GM19452 (cell line): ENCODE results near the gene PDXK.
A peak's percentile ranks its signal among the peaks of the same experiment; 100 is the strongest.

Experiments used
- ATAC-seq: cut with Tn5 transposase; IDR thresholded peaks from one replicate; pipeline ENCODE4 v1.9.1; 2021; ENCODE audit not compliant: unreplicated experiment

The PDXK gene

DNA sequence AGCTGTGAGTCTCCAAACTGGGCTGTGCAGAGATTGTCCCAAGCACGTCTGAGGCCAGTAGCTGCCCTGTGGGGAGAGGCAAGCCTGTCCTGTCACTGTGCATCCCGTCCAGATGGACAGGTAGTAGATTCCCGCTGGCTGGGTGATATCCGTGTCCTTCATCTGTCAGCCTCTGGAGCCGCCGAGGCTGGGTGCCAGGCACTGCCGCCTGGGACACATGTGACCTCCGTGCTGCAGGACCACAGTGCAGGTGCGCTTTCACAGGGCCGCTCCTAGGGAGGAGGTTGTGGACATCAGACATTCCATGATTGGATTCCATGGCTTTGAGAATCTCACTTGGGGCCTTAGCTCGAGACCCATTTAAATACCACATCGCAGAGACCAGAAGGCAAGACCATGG, 4.7 kb downstream of the PDXK start:
- ATAC-seq: no peak

DNA sequence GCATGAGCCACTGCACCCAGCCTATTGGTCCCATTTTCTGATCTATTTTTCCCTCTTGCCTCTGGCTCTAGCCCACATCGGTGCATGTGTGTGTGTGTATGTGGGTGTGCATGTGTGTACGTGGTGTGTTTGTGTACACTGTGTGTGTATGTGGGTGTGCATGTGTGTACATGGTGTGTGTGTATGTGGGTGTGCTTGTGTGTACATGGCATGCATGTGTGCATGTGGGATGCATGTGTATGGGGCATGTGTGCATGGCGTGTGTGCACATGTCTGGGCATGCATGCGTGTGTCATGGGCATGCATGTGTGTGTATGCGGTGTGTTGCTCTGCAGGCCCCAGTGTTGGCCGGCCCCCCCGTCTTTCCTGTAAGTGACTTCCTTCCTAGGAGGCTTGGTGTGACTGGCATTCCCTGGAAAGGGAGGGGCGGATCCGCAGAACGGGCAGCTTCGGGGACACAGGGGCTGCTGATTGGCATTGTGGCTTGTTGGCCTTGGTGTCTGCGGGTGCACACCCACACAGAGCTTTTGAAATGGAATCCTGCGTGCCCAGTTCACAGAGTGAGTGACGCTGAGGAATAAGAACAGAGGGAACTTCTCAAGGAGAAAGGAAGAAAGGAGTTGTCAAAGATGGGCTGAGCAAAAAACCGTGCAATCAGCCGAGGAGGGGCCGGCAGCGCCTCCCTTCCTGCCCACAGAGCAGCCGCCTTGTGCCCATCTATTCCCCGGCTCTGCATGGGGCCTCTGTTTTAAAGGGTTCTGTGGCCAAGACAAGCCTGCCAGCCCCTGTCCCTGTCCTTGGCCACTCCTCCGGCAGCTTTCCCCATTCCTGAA, 8.0 kb downstream of the PDXK start:
- ATAC-seq: no peak

DNA sequence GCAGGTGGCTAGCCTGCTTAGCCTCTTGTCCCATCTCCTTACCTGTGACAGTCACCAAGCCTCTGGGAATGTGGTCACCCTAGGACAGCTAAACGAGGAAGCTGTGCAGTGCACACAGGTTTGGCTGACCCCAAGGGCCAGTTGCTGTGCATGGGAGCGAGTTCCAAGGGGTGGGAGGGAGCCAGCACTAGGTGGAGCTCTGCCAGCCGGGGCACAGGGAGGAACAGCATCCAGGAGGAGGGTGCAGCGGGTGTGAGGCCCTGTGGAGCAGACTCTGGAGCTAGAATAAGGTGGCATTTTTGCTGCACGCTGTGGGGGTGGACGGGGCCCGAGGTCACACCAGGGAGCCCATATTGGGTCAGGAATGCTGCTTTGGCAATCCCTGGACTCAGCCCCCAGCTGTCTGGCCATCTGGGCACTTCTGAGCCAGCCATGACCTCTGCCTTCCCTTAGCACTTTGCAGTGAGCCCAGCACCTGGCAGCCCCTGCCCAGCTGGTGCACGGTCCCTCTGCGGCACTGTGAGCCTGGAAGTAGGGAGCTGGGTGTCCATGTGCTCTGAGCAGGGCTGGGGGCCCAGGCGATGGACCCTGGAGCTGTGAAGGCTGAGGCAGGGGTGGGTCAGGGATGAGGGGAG, 8.7 kb downstream of the PDXK start:
- no peak for ATAC-seq

DNA sequence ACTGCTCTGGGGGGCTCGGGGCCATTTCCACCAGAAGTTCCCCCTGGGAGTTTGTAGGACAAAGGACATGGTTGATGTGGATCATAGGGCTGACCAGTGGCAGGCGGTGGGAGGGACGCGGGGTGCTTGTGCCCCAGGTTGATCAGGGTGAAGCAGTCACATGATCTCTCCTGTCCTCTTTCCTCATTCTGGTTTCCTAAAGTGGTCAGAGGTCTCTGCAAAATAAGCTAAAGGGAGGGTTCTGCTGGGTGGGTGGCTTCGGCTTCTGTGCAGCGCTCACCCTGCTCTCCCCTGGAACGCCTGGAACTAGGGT, 9.2 kb downstream of the PDXK start:
- peak; percentile 18 for ATAC-seq

DNA sequence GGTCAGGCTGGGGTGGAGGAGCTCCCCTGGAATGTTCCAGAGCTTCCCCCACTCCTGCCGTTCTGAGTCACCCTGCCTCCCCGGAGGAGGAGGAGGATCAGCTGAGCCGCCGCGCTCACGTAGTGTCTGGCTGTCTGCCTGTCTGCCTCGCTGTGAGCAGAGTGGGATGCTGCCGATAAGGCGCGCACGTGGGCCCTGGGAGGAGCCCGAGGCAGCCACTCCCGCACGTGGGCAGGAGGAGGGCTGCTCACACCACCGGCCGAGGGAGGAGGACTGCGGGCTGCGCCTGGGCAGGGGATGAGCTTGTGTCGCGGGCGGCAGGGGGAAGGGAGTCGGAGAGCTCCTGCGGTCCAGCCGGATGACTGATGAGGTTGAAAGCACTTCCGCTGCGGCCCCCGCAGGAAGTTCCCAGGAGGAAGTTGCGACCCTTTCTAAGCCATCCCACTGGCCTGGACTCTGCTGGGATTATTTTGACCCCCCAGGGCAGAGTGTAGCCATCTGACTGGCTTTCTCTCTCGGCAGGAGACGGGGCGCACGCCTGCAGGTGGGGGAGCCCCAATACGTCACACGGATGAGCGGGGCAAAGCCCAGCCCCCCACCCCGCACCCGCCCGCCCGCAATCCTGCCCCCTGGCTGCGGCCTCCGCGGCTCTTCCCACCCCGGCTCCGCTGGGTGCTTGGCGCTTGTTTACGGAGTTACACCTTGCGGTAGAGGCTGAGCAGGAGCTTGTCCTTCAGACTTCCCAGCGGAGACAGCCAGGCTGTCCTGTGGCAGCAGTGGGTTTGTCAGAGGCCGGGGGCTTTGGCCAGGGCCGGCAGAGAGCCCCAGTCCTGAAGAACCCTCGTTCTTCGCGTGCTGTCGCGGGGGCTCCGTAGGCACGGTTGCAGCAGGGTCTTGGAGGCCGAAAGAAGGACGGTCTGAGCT, 9.8 kb downstream of the PDXK start:
- ATAC-seq: peak; percentile 73

DNA sequence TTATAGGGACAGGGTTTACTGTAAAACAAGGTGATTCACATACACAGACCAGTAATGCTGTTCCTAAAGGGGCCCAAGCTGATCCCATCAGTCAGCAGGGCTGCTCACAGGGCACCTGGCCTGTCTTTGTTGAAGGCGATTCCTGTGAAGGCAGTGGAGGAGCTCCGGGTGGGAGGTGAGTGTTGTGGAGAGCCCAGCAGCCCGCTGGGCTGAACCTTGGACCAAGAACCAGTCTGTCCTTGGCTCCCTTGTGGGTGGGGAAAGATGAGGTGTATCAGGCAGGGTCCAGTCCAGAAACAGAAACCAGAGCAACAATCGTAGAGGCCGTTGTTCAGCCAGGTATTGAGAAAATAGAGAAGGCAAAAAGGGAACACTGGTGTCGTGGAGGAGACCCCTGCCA, 12.5 kb downstream of the PDXK start:
- ATAC-seq: no peak

DNA sequence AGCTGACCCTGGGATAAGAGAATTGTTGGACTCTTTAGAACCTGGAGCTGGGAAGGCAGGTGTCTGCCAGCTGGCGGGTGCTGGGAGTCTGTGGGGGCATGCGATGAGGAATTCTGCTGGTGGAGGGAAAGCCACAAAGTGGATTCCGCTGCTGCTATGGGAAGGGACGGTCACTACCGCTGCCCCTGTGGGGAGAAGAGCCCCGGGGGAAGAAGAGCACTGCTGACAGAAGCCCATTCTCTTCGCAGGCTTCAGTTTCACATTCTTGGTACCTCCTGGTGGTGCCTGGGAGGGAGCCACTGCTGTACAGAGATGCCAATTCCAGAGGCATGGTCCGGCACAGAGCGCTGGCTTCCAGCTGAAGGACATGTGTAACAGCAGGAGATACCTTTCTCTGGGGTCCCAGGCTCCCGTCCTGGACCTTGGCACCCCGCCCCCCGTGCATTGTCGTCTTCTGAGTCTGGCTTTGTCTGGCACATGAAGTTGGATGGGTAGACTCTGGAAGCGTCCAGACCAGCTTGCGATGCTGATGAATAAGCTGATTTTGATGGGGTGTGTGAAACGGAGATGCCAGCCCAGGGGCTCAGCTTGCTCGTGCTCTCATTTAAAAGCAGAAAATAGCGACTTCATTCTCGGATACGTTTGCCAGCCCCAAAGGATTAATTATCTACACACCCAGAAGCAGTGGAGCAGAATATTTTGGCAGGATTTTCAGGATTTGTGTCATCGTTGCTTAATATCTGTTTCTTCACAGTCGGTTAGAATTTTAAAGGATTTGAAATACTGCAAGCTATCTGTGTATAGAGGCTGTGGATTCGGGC, 13.2 kb downstream of the PDXK start:
- no peak for ATAC-seq

DNA sequence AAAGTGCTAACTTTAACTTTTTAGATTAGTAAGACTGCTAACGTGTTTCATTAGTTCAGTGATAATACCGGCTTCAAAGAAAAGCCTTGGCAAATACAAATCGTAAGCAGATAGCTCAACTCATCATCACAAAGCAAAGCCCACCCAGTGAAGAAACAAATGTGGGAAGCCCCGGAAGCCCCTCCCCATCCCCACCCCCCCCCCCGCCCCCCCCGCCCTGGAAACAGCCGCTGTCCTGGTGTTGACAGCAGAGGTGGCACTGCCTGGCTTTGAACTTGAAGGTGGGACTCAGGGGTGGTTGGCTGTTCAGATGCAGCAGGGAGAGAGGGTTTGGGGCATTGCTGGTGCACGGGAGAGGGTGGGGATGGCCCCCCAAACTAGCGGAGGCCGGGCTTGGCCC, 14.1 kb downstream of the PDXK start:
- no peak for ATAC-seq

DNA sequence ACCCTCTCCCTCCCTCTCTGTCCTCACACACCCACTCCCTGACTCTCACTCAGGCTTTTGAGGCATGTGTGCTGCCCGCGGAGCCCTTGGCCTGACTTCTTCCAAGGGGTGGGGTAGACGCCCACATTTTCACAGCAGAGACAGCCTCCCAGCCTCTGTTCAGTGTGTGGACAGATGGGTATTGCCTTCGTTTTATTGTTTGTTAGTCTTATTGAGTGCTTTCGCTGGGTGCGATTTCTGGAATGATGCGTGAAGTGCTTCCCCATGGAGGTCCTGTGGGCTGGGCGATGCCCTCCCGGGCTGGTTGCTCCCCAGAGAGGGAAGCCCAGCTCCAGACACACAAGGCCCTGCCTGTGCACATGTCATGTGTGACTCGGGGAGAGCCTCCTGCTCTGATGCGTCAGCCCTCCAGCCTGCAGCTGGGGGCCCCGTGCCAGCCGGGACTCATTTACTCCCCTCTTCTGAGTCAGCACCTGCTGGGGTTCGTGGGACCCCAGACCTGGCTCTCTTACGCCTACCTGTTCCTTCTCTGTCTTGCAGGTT, 14.7 kb downstream of the PDXK start:
- ATAC-seq: no peak

DNA sequence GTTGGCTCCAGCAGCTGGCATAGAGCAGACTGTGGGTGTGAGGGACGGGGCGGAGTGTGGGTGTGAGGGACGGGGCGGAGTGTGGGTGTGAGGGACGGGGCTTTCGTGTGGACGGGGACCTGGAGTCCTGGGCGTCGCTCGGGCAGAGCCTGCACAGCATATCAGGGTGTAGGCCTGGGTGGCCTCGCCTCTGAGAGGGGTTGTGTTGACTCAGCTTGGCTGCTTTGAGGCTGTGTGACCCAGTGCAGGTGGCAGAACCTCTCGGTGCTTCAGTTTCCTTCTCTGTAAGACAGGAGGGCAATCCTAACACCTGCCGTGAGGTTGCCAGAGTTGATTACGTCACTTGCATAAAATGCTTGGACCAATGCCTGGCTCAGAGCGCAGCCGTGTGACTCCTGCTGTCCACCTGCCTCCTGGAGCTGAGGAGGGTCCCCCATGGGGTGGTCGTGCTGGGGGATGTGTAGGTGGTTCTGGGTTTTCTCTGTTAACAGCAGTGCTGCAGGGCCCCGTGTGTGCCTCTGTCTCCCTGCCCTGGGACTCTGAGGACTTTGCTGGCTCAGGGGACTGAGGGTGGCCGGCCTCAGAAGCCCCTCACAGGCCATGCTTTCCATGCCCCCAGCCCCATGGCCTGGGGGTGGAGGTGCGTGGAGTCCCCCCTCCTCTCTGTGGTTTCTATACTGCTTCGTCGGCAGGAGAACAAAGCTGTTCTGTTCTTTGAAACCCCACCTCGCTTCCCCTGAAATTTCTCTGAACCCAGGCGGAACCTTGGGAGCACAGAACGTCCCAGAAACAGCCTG, 15.4 kb downstream of the PDXK start:
- ATAC-seq: no peak

DNA sequence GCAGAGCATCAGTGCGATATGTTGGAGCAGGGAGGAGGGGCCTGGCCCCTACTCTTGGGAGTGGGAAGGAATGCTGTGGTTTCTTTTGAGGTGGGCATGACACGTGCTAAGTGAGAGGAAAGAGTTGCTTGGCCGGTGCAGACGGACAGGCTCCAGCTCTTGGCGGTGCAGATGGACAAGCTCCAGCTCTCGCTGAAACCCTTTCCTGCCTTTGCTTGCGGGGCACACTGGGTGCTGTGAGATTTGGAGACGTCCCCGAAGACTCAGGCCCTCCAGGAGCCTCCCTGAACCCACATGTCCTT, 15.9 kb downstream of the PDXK start:
- no peak for ATAC-seq

DNA sequence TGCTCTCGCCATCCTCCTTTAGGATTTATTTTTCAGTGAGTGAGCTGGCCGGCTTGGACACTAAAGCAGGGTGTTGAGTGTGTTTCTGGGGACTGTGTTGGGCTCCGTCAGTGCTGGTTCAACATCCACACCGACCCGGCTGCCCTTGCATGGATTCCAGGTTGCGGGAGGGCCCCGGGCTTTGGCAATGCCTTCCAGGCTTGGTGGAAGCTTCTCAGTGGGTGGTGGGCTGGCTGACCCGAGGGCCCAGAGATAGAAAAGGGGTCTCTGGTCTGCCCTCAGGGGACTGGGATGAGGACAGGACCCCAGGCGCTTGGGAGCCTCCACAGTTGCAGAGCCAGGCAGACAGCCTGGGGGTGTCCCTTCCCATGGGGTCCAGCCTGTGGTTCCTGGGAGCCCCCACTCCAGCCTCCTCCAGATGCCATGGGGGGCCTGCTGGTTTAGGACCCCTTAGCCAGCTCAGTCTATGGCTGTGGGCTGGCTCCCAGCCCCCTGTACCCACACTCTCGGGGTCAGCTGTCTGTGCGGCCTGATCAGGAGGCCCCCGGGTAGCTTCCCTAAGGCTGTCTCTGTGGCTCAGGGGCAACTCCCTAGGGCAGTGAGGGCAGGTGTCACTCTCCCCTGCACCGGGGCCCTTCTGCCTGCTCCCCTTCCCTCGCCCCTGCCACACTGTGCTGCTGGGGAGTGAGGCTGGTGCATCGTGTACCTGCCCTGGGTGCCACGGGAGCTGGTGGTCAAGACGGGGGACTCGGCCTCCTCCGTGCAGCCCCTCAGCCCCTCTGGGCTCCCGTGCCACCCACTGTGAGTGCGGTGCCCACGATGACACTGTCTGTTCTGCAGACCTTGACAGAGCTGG, 16.5 kb downstream of the PDXK start:
- ATAC-seq: no peak

DNA sequence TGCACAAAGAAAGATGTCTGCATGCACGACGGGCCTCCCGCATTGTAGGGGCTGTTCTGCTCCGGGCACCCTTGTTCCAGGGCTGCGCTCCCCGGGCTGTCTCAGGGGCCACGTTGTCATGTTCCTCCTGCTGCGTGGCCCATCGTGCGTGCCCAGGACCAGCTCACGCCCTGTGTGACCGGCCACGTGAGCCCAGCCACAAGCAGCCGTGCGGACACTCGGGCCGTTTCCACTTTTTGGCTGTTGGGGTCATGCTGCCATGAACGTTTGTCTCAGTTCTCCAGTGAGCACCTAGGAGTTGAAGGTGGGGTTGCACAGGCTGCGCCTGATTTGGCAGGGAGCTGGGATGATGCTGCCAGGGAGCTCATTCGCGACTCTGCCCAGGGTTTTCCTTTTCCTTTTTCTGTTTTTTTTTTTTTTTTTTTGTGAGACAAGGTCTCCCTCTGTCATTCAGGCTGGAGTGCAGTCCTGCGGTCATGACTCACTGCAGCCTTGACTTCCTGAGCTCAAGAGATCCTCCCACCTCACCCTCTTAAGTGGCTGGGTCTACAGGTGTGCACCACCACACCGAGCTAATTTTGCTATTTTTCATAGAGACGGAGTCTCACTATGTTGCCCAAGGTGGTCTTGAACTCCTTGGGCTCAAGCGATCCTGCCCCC, 17.4 kb downstream of the PDXK start:
- no peak for ATAC-seq

DNA sequence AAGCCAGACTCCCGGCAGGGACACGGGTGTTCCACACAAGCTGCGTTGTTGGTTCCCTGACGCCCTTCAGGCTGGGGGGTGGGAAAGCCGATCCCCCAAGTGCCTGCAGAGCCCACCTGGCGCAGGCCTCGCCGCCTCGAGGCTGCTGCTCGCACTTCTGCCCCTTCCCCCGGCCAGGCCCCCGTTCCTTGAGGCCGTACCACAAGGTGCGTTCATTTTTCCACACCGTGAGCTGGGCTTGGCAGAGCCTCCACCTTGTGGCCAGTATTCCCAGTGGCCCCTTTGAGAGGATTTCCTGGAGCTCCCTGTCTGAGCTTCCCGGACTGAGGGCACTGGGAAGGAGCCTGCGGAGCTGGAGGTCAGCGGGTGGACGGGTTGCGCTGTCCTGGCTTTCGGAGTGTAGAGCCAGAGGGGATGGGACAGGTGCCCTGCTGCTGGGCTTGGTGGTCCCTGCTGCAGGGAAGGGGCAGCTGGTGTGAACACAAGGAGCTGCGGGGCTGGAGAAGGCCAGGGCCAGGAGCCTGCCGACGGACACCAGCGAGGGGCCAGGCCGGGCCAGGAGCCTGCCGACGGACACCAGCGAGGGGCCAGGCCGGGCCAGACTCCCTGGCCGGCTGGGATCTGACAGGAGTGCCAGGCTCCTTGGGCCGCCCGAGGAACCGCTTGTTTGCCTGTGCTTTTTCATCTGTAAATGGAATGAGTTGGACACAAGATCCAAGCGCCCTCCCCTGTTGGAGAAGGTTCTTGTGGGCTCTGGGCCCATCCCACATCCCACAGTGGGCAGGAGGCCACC, 18.4 kb downstream of the PDXK start:
- no peak for ATAC-seq

DNA sequence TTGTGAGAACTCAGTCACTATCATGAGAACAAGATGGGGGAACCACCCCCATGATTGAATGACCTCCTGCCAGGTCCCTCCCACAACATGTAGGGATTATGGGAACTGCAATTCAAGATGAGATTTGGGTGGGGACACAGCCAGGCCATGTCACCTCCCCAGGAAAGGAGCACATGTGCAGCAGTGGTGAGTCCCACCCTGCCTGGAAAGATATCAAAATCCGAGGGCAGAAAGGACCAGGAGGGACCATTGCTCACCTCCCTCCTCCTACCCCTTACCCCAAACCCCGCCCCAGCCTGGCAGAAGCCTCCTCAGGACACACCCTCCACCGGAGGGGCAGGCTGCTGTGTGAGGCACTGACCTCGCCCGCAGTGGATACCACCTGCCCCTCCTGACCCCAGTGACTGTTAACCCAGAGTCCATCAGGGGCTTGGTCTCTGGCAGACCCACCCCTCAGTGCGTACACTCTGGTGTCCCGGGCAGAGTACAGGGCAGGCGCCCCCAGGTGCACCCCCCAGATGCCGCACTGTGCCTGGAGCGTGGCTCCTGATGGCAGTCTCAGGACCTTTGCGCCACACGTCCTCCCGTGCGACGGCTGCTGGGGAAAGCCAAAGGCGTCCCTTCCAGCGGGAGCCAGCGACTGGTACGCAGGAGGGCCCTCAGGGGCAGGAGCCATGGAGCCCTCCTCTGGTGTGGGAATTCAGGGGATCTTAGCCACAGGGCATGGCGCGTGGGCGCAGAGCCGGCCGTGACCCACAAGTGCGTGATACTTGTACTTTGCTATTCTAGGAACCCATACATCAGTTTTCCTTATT, 20.9 kb downstream of the PDXK start:
- ATAC-seq: no peak

DNA sequence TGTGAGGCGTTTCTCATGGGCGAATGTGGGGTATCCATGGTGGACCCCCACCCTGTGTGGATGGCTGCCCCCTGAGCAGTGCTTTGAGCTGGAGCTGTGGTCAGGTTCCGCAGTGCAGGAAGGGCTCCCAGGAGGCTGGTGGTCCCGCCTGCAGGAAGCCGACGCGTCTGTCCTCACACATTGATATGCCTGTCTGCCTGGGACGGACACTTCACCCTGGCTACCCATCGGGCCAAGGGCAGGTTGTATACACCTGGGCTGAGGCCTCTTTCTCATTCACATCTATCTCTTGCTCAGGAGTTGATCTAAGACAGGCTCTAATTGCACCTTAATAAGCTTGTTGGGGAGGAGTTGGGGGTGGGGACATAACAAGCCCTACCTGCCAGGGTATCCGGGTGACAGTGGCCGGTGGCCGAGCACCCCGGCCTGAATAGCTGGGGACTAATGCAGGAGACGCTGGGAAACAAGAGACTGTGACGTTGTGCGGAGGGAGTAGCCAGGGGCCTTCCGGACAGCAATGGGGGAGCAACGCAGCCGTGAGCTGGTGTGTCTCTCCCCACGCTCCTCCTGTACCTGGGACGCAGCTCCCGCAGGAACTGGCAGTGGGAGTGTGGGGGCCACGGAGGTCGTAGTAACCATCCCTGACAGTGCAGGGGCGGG, 21.7 kb downstream of the PDXK start:
- no peak for ATAC-seq
